Measurements from ENCODE around the gene INVS. TPM values are rescaled to one million over a fixed set of nuclear protein-coding genes. Genes with fewer than 3 reads are reported as not detected.

The INVS gene
- polyA plus RNA-seq, 1 of the 3 experiments (the other 2 are of a cell fraction): 8.1 TPM

DNA sequence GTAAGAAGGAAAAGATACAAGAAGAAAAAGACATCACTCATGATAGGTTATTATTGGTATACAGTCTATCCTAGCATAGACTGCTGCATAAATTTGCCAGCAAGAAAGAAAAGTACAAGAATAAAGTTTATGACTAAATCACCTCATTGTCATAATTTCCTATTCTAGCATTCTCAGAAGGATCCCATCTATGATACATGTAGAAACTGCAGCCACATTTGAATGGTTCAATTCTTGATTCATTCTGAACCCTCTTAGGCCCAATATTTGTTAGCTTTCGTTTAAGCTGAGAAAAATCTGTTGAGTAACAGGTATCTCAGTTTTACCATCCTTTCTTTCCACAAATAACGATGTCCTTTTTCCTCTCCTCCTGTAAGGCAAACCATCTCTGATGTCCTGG is 21.2 kb downstream of the INVS start:
- H3K79me2 ChIP-seq (ENCODE audit: insufficient read depth): peaks cover 48% of the 10 kb centered on the region
- WGBS (ENCODE audit: low lambda C conversion rate): 96% methylated on average over 2 of the region's 2 CpGs
- no peaks in the 10 kb centered on the region for H3K4me1 ChIP-seq (ENCODE audit: control insufficient read depth in 1 of 2, insufficient read depth in 2 of 2, low read depth in 1 of 2, low read length in 1 of 2)
- H3K36me3 ChIP-seq (replicated peaks in 1 of 2; ENCODE audit: control insufficient read depth in 1 of 2, insufficient read depth in 2 of 2, low read length in 1 of 2): peaks cover 7 to 43% of the 10 kb centered on the region in 2 experiments
- ChIA-PET CTCF (no interaction called here), POLR2A (no interaction called here)
- no peaks in the 10 kb centered on the region for H3F3A ChIP-seq (replicated peaks; ENCODE audit: insufficient read depth)
- no peaks in the 10 kb centered on the region for H3K27me3 ChIP-seq (ENCODE audit: insufficient read depth)
- no peak overlapping the region for H3K9ac ChIP-seq
- no peaks in the 10 kb centered on the region for H4K20me1 ChIP-seq (ENCODE audit: insufficient read depth)
- no peak overlapping the region for H3K27ac ChIP-seq (ENCODE audit: low read depth in 2 of 2, low read length in 1 of 2)
- H3K9me3 ChIP-seq: no peaks in the 10 kb centered on the region
- H3K4me2 ChIP-seq: no peak overlapping the region
- H2AFZ ChIP-seq (ENCODE audit: low read depth): no peak overlapping the region
- no peak for DNase-seq
- H3K9me2 ChIP-seq: no peaks in the 10 kb centered on the region
- H3K4me3 ChIP-seq (ENCODE audit: low read depth in 2 of 2, low read length in 1 of 2): no peak overlapping the region
- TF ChIP-seq MEF2A (IDR thresholded peaks at IDR 0.05; ENCODE audit: borderline replicate concordance, low read depth) (no peak), NRF1 (IDR thresholded peaks at IDR 0.05; ENCODE audit: low read depth, low read length) (no peak), GABPA (IDR thresholded peaks at IDR 0.05; ENCODE audit: low read depth) (no peak), RCOR1 (IDR thresholded peaks at IDR 0.05; ENCODE audit: low read length) (no peak), YY1 (IDR thresholded peaks at IDR 0.05; ENCODE audit: low read depth) (no peak), JUND (IDR thresholded peaks at IDR 0.05) (no peak), TEAD4 (IDR thresholded peaks at IDR 0.05; ENCODE audit: borderline replicate concordance, insufficient read depth) (no peak), FOXM1 (IDR thresholded peaks at IDR 0.05; ENCODE audit: low read depth) (no peak), EP300 (IDR thresholded peaks at IDR 0.05; ENCODE audit: borderline replicate concordance in 1 of 2, low read depth in 1 of 2, low read length in 1 of 2) (no peak), ELF1 (IDR thresholded peaks at IDR 0.05) (no peak)
- TF ChIP-seq, protein P1, sequence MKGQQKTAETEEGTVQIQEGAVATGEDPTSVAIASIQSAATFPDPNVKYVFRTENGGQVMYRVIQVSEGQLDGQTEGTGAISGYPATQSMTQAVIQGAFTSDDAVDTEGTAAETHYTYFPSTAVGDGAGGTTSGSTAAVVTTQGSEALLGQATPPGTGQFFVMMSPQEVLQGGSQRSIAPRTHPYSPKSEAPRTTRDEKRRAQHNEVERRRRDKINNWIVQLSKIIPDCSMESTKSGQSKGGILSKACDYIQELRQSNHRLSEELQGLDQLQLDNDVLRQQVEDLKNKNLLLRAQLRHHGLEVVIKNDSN (IDR thresholded peaks at IDR 0.05; ENCODE audit: borderline replicate concordance, low read depth): no peak

DNA sequence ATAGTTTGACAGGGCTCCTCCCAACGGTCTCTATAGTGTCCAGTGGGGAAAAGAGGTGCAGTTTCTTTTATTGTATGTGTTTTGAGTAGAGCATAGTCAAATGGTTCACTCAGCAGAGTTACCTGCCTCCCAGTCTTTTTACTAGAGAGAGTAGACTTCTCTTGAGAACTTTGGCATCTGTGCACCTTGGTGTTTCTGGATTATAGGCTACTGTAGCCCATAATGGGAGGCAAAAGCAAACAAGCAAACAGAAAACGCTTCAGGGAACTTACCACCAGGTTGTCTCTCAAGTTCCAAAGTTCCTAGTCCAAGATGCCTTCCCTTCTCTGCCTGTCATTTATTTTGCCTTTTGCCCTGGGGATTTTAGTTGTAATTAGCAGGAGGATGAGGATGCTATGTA is 26.2 kb downstream of the INVS start:
- CTCF ChIA-PET: no interaction called here
- H3K9ac ChIP-seq: no peak overlapping the region
- no peaks in the 10 kb centered on the region for H3K27me3 ChIP-seq (ENCODE audit: insufficient read depth)
- peaks cover 34% of the 10 kb centered on the region for H3K79me2 ChIP-seq (ENCODE audit: insufficient read depth)
- DNase-seq: no peak
- peaks cover 10% of the 10 kb centered on the region for H3F3A ChIP-seq (replicated peaks; ENCODE audit: insufficient read depth)
- no peaks in the 10 kb centered on the region for H3K9me2 ChIP-seq
- peaks cover 9 to 57% of the 10 kb centered on the region in 2 experiments for H3K36me3 ChIP-seq (replicated peaks in 1 of 2; ENCODE audit: control insufficient read depth in 1 of 2, insufficient read depth in 2 of 2, low read length in 1 of 2)
- WGBS (ENCODE audit: low lambda C conversion rate): 97% methylated on average over 2 of the region's 2 CpGs
- H3K4me2 ChIP-seq: no peak overlapping the region
- no peaks in the 10 kb centered on the region for H3K9me3 ChIP-seq
- no peaks in the 10 kb centered on the region for H4K20me1 ChIP-seq (ENCODE audit: insufficient read depth)
- H2AFZ ChIP-seq (ENCODE audit: low read depth): no peak overlapping the region
- H3K27ac ChIP-seq (ENCODE audit: low read depth in 2 of 2, low read length in 1 of 2): no peak overlapping the region
- H3K4me3 ChIP-seq (ENCODE audit: low read depth in 2 of 2, low read length in 1 of 2): no peak overlapping the region
- TF ChIP-seq EP300 (IDR thresholded peaks at IDR 0.05; ENCODE audit: borderline replicate concordance in 1 of 2, low read depth in 1 of 2, low read length in 1 of 2): no peak
- no peak for TF ChIP-seq GATA2 (CRISPR knock-in tag; IDR thresholded peaks at IDR 0.05)
- no peak for TF ChIP-seq RAD21 (IDR thresholded peaks at IDR 0.05; ENCODE audit: low read length)
- TF ChIP-seq, protein P1 (IDR thresholded peaks at IDR 0.05; ENCODE audit: borderline replicate concordance, low read depth): no peak
- TF ChIP-seq MXI1 (IDR thresholded peaks at IDR 0.05; ENCODE audit: low read depth, low read length): no peak
- TF ChIP-seq, protein P2, sequence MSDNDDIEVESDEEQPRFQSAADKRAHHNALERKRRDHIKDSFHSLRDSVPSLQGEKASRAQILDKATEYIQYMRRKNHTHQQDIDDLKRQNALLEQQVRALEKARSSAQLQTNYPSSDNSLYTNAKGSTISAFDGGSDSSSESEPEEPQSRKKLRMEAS (IDR thresholded peaks at IDR 0.05; ENCODE audit: low read depth): no peak
- no peak for TF ChIP-seq TCF12 (IDR thresholded peaks at IDR 0.05)
- TF ChIP-seq TEAD4 (IDR thresholded peaks at IDR 0.05; ENCODE audit: borderline replicate concordance, insufficient read depth): no peak
- TF ChIP-seq MEF2A (IDR thresholded peaks at IDR 0.05; ENCODE audit: borderline replicate concordance, low read depth): no peak
- no peak for TF ChIP-seq NFIC (IDR thresholded peaks at IDR 0.05; ENCODE audit: borderline replicate concordance)
- TF ChIP-seq, protein P3, sequence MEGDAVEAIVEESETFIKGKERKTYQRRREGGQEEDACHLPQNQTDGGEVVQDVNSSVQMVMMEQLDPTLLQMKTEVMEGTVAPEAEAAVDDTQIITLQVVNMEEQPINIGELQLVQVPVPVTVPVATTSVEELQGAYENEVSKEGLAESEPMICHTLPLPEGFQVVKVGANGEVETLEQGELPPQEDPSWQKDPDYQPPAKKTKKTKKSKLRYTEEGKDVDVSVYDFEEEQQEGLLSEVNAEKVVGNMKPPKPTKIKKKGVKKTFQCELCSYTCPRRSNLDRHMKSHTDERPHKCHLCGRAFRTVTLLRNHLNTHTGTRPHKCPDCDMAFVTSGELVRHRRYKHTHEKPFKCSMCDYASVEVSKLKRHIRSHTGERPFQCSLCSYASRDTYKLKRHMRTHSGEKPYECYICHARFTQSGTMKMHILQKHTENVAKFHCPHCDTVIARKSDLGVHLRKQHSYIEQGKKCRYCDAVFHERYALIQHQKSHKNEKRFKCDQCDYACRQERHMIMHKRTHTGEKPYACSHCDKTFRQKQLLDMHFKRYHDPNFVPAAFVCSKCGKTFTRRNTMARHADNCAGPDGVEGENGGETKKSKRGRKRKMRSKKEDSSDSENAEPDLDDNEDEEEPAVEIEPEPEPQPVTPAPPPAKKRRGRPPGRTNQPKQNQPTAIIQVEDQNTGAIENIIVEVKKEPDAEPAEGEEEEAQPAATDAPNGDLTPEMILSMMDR (IDR thresholded peaks at IDR 0.05): no peak
- TF ChIP-seq ELF1 (IDR thresholded peaks at IDR 0.05): no peak
- POLR2A ChIA-PET: no interaction called here
- H3K4me1 ChIP-seq (ENCODE audit: control insufficient read depth in 1 of 2, insufficient read depth in 2 of 2, low read depth in 1 of 2, low read length in 1 of 2): peaks cover 0 to 8% of the 10 kb centered on the region in 2 experiments; a peak in 2 of 4 replicates

All from SK-N-SH (cell line).